Glomerular visceral epithelial cell (primary cell): ENCODE measurements around the gene STAG1.

Experiments
- DNase-seq: peaks from one replicate; pipeline ENCODE4 v3.0.0-alpha.2; 2016; ENCODE audit errors: extremely low spot score

Gene STAG1

DNA sequence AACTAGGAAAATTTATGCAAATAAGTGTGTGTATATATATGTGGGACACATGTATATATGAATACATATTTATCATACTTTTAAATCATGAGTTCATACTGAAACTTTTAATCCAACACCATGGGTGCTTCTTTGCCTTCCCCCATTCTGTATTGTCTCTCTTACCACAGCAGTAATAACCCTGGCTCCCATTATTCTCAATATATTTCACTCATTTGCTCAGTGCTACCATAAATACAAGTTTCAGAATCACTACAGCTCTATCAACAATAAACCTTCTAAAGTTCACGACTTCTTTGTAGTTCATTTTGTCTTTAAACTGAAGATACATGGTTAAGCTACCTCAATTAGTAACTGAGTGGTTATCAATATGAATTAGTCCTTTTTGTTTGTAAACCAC is 419.9 kb downstream of the STAG1 start:
- DNase-seq: no peak

DNA sequence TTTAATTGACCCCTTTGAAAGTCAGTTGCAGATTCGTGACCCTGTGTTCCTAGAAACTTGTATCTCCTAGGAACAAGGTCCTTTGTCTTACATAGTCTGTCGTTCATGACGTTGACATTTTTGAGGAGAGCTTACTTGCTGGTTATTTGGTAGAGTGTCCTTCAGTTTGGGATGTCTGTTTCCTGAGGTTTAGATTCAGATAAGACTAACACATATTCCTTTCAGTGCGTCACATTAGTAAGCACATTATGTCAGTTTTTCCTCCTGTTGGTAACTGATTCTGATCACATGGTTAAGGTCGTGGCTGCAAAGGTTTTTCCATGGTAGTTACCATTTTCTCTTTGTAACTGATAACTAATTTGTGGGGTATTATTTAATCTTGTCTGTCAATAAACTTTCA is 421.3 kb downstream of the STAG1 start:
- no peak for DNase-seq

DNA sequence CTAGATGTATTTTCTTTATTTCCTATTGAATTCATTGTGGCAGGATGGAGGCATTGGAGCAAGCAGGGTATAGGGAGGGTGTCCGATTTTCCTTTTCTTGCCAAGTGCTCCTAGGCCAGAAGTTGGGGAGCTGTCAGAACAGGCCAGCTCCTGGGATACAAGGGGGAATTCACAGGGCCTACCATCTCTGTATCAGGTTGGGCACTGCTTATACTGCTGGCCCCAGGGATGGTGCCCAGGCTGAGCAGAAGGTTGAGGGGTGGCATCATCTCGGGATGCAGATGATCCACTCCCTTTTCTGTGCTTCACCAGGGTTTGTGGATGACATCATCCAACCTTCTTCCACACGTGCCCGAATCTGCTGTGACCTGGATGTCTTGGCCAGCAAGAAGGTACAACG is 422.6 kb downstream of the STAG1 start:
- no peak for DNase-seq

GRCh38 chr3:136327671-136328070 is 424.5 kb downstream of the STAG1 start:
- DNase-seq: no peak

GRCh38 chr3:136326316-136326715 is 425.9 kb downstream of the STAG1 start:
- DNase-seq: no peak

GRCh38 chr3:136311968-136312367 is 440.2 kb downstream of the STAG1 start:
- DNase-seq: no peak

DNA sequence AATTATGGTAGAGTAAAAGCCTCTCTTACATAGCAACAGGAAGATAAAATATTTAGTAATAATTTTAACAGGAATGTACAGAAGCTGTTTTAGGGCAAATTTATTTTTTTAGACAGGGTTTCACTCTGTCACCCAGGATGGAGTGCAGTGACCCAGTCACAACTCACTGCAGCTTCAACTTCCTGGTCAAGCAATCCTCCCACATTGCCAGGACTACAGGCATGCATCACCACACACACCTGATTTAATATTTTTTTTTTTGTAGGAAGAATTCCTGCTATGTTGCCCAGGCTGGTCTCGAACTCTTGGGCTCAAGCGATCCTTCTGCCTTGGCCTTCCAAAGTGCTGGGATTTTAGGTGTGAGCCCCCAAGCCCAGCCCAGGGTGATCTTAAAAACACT is 440.9 kb downstream of the STAG1 start:
- no peak for DNase-seq

DNA sequence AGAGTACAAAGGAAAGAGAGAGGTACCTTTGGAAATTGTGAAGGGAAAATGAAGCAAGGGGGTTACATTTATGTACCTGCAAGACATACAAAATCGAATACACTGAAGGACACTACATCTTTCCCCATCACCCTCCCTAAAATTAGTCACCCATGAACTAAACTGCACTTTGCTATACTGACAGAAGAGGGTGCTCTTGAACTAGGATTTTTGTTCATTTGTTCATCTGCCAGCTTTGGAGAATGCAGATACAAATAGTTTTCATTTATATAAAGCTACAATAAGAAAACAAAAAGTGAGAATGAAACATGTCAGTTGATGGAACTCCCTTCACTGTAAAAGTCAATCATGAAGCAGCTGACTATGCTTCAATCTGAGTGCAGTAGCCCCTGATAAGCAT is 446.3 kb downstream of the STAG1 start:
- DNase-seq: no peak

- no peak for DNase-seq
These were observed 451.7 kb downstream of the STAG1 start for GRCh38 chr3:136300444-136300843.

GRCh38 chr3:136297826-136298225 is 454.4 kb downstream of the STAG1 start:
- no peak for DNase-seq

DNA sequence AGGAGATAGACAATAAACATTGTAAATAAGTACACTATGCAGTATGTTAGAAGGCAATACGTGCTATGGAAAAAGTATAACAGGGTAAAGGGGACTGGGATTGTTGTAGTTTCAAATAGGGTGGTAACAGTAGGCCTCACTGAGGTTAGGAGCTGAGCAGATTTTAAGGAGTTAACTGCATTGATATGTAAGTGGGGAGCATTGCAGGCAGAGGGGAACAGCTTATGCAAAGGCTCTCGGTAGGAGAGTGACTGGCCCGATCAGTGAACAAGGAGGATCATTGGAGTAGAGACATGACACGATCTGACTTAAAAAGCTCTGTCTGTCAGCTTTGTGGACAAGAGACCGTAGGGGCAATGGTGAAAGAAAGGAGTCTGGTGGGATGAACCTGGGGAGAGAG is 455.2 kb downstream of the STAG1 start:
- no peak for DNase-seq

- DNase-seq: no peak
These were observed 458.0 kb downstream of the STAG1 start for GRCh38 chr3:136294176-136294575.

GRCh38 chr3:136293279-136293678 is 458.9 kb downstream of the STAG1 start:
- DNase-seq: no peak

GRCh38 chr3:136292500-136292899 is 459.7 kb downstream of the STAG1 start:
- no peak for DNase-seq

DNA sequence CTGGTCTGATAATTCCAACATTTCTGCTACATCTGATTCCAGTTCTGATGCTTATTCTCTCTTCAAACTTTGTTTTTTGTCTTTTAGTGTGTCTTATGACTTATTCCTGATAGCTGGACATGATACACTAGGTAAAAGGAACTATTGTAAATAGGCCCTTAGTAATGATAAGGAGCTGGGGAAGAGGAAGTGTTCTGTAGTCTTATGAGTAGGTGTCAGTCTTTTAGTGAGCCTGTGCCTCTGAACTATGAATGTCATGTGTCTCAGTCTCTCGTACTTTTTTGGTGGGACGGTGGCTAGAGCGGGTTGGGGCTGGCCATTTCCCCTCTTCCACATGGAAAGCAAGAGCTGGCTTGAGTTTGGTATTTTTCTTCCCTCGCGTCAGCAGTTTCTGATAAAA is 460.9 kb downstream of the STAG1 start:
- DNase-seq: no peak
